OCI-LY7 (cell line): ENCODE data around the gene NTN4. TPM values are rescaled to one million over a fixed set of nuclear protein-coding genes. Genes with fewer than 3 reads are reported as not detected.

Experiments used
- BruUV-seq: library from RNA; stranded (reverse); fragments of 400-500 nt; replicated peaks from 2 replicates; lab custom pipeline; 2021; lab: Mats Ljungman, UMichigan
- CTCF ChIA-PET: fragments of 300-600 bp; sonication (Branson Sonifier 250); formaldehyde crosslinking; loops from one replicate; lab custom pipeline; 2022; ENCODE audit warnings: antibody characterized with exemption; ENCODE audit not compliant: unreplicated experiment; lab: Charles Lee
- POLR2A ChIA-PET: fragments of 300-600 bp; sonication (Branson Sonifier 250); formaldehyde crosslinking; loops from one replicate; lab custom pipeline; 2022; ENCODE audit warnings: antibody characterized with exemption; lab: Charles Lee
- DNase-seq: peaks from one replicate; pipeline ENCODE4 v3.0.0-alpha.2; 2015; ENCODE audit warnings: low spot score
- H2AFZ ChIP-seq: fragments of 200-600 bp; sonication (generic), shearing (Covaris generic); 2 replicates; pipeline ENCODE4 v1.6.1; 2014; ENCODE audit warnings: mild to moderate bottlenecking, antibody characterized with exemption, low read length, moderate library complexity
- H3K27ac ChIP-seq: fragments of 200-600 bp; sonication (generic); 2 replicates; pipeline ENCODE4 v1.5.1; 2014; ENCODE audit warnings: mixed run types, low read depth, mild to moderate bottlenecking, moderate library complexity, low read length, inconsistent platforms; ENCODE audit not compliant: poor library complexity, severe bottlenecking
- H3K36me3 ChIP-seq: fragments of 200-600 bp; sonication (generic); 2 replicates; pipeline ENCODE4 v1.6.1; 2014; ENCODE audit warnings: mild to moderate bottlenecking, antibody characterized with exemption, low read length, moderate library complexity, mixed read lengths; ENCODE audit not compliant: insufficient read depth
- H3K4me1 ChIP-seq: fragments of 200-600 bp; sonication (generic); 2 replicates; pipeline ENCODE4 v1.5.1; 2014; ENCODE audit warnings: mild to moderate bottlenecking, low read length; ENCODE audit not compliant: insufficient read depth, poor library complexity, severe bottlenecking
- H3K4me2 ChIP-seq: fragments of 200-600 bp; sonication (generic); 2 replicates; pipeline ENCODE4 v1.6.1; 2014; ENCODE audit warnings: mild to moderate bottlenecking, low read length
- H3K4me3 ChIP-seq: fragments of 200-600 bp; sonication (generic); 2 replicates; pipeline ENCODE4 v1.5.1; 2014; ENCODE audit warnings: mild to moderate bottlenecking, low read depth, low read length; ENCODE audit not compliant: poor library complexity, severe bottlenecking
- H3K79me2 ChIP-seq: fragments of 200-600 bp; sonication (generic); 2 replicates; pipeline ENCODE4 v1.6.1; 2016; ENCODE audit warnings: low read depth, mild to moderate bottlenecking, low read length, moderate library complexity, mixed read lengths; ENCODE audit not compliant: insufficient read depth
- H3K9me2 ChIP-seq: fragments of 200-600 bp; sonication (generic); 2 replicates; pipeline ENCODE4 v1.6.1; 2016; ENCODE audit warnings: mild to moderate bottlenecking, low read length, mixed read lengths; ENCODE audit not compliant: insufficient read depth
- H3K9me3 ChIP-seq: fragments of 200-600 bp; sonication (generic); 2 replicates; pipeline ENCODE4 v1.6.1; 2014; ENCODE audit warnings: mild to moderate bottlenecking, mixed run types, low read length, mixed read lengths
- H4K20me1 ChIP-seq: fragments of 200-600 bp; sonication (generic); 2 replicates; pipeline ENCODE4 v1.6.1; 2014; ENCODE audit warnings: mild to moderate bottlenecking, antibody characterized with exemption, low read length, moderate library complexity, mixed read lengths; ENCODE audit not compliant: insufficient read depth
- CTCF ChIP-seq: fragments of 200-600 bp; sonication (generic); conservative IDR thresholded peaks from 2 replicates; pipeline ENCODE4 v1.5.1; 2014; ENCODE audit warnings: mild to moderate bottlenecking, antibody characterized with exemption, low read length, moderate library complexity, mixed read lengths
- EZH2phosphoT487 ChIP-seq: fragments of 200-600 bp; sonication (generic); IDR thresholded peaks from 2 replicates; pipeline ENCODE4 v1.6.1; 2018; ENCODE audit warnings: low read depth, borderline replicate concordance, mild to moderate bottlenecking, mixed run types, antibody characterized with exemption, low read length, moderate library complexity, mixed read lengths
- intact Hi-C: fragments of 100-400 bp; cut with micrococcal nuclease; formaldehyde crosslinking; loops from one replicate; pipeline ENCODE4 v1.10.0; 2022; ENCODE audit not compliant: unreplicated experiment
- total RNA-seq, 2 experiments: library from RNA; depleted of rRNA in 1 of 2; stranded (reverse); fragments of >200 nt in 1 of 2; shearing (Covaris generic) in 1 of 2; gene quantifications; 2 replicates each; pipeline ENCODE4 v1.2.3, GENCODE V29; 2014 to 2022

Gene NTN4
- total RNA-seq, 2 experiments from 2014 or later, result not detected

DNA sequence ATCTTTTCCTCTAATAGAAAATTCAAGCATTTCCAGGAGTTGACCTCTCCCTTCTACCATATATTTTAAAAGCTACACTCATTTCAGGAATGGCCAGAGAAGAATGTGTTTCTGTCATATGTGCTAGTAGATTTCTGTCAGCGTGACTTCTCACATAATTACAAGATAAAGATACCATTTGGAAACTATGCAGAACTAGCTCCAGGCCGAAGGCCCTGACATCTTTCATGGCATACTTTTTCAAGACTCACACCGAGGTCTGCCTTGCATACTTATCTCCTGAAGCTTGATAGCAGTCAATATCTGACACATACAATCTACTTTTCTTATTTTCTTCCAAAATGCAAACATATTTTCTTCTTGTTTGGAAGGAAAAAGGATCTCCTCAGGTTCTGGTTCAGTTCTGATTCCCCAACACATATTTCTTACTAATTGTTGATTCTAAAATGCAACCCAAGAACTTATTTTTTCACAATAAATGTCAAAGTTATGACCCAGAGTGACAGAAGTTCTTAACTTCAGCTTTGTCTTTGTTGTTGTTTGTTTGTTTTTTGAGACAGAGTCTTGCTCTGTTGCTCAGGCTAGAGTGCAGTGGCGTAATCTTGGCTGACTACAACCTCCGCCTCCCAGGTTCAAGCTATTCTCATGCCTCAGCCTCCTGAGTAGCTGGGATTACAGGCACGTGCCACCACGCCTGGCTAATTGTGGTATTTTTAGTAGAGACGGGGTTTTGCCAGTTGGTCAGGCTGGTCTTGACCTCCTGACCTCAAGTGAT lies 99.5 kb downstream of the NTN4 start:
- H3K9me3 ChIP-seq, result no peaks in the 10 kb centered on the region
- no peak for DNase-seq
- no TSS peak for BruUV-seq
- ChIA-PET POLR2A (no interaction called here), CTCF (no interaction called here)
- H3K36me3 ChIP-seq, result no peaks in the 10 kb centered on the region
- intact Hi-C loops, result no loop called here
- H3K79me2 ChIP-seq, result no peaks in the 10 kb centered on the region
- no peak overlapping the region for H2AFZ ChIP-seq
- no peaks in the 10 kb centered on the region for H4K20me1 ChIP-seq
- no peaks in the 10 kb centered on the region for H3K4me1 ChIP-seq
- TF ChIP-seq EZH2phosphoT487, result no peak
- TF ChIP-seq CTCF, result no peak
- no peak overlapping the region for H3K4me3 ChIP-seq
- H3K4me2 ChIP-seq, result no peak overlapping the region
- no peak overlapping the region for H3K27ac ChIP-seq
- H3K9me2 ChIP-seq, result no peaks in the 10 kb centered on the region

DNA sequence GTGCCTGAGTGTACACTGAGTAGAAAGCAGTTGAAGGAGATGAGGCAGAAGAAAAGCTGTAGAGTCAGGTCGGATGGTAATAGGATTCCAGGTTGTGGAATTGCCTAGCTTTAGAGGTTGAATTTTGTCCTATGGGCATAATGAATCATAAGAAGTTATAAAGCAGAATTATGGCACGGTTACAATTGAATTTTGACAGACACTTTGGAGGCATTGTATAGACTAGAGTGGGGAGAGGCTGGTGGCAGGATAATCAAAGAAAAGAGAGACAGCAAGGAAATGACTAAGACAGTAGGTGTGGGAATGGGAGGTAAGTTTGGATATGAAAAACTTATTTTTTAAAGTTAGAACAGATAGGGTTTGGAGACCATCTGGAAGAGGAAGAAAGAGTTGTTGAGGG lies 102.6 kb downstream of the NTN4 start:
- Histone ChIP-seq H3K4me1 (no peaks in the 10 kb centered on the region), H3K9me3 (no peaks in the 10 kb centered on the region), H3K36me3 (no peaks in the 10 kb centered on the region), H3K27ac (no peak overlapping the region), H3K9me2 (no peaks in the 10 kb centered on the region), H3K4me3 (no peak overlapping the region), H3K79me2 (no peaks in the 10 kb centered on the region), H3K4me2 (no peak overlapping the region), H4K20me1 (no peaks in the 10 kb centered on the region), H2AFZ (no peak overlapping the region)
- ChIA-PET POLR2A (interaction anchor here (0.6 kb wide), 1 partner anchor 1922 kb away, joined by 3 read pairs; no protein-coding TSS in a partner anchor), CTCF (no interaction called here)
- no peak for DNase-seq
- intact Hi-C loops, result no loop called here
- no TSS peak for BruUV-seq
- TF ChIP-seq EZH2phosphoT487, result no peak
- TF ChIP-seq CTCF, result no peak

GRCh38 chr12:95683418-95683817 lies 107.1 kb downstream of the NTN4 start:
- no peaks in the 10 kb centered on the region for H4K20me1 ChIP-seq
- ChIA-PET CTCF (no interaction called here), POLR2A (interaction anchor here (0.5 kb wide), 2 partner anchors 26 to 1562 kb away, joined by 3 to 4 read pairs; no protein-coding TSS in a partner anchor)
- H3K4me1 ChIP-seq, result no peaks in the 10 kb centered on the region
- TF ChIP-seq CTCF (no peak), EZH2phosphoT487 (no peak)
- no peaks in the 10 kb centered on the region for H3K36me3 ChIP-seq
- H3K4me2 ChIP-seq, result no peak overlapping the region
- DNase-seq, result no peak
- no peaks in the 10 kb centered on the region for H3K79me2 ChIP-seq
- intact Hi-C loops, result no loop called here
- no peaks in the 10 kb centered on the region for H3K9me3 ChIP-seq
- no peak overlapping the region for H3K27ac ChIP-seq
- no peak overlapping the region for H2AFZ ChIP-seq
- H3K4me3 ChIP-seq, result no peak overlapping the region
- H3K9me2 ChIP-seq, result no peaks in the 10 kb centered on the region
- no TSS peak for BruUV-seq
